ENCODE results near the gene FUT1.
A peak's percentile ranks its signal among the peaks of the same experiment; 100 is the strongest.
"Not testable (repeated sequence)": the region's sequence is repeated elsewhere in the genome, so short reads cannot be mapped to it uniquely, and the experiment has no call there.

Gene FUT1

GRCh38 chr19:48718106-48718505, 34.3 kb downstream of the FUT1 start:
- DNase-seq (ENCODE audit: low spot score): not testable (repeated sequence)

- DNase-seq (ENCODE audit: low spot score): no peak
Measured at GRCh38 chr19:48716562-48717291, 35.7 kb downstream of the FUT1 start.

DNA sequence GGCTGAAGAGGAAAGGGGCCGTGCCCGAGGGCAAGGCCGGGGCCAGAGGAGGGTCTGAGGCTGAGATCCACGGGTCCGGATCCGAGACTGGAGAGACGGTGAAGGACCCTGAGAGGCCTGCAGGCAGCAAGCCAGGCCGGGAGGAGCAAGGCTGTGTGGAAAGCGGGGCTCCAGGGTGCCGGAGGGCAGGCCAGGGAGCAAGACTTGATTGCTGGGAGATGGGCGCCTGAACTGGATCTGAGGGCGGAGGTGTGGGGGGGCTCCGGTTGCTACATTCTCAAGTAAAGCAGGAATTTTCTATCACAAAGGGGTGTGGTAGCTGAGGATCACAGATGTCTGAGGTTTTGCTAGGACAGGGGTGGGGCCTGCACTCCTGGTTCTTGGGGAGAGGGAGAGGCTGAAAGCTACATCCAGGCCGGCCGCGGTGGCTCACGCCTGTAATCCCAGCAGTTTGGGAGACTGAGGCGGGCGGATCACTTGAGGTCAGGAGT, 36.7 kb downstream of the FUT1 start:
- no peak for DNase-seq (ENCODE audit: low spot score)

GRCh38 chr19:48714759-48715675, 37.4 kb downstream of the FUT1 start:
- DNase-seq (ENCODE audit: low spot score): no peak

DNA sequence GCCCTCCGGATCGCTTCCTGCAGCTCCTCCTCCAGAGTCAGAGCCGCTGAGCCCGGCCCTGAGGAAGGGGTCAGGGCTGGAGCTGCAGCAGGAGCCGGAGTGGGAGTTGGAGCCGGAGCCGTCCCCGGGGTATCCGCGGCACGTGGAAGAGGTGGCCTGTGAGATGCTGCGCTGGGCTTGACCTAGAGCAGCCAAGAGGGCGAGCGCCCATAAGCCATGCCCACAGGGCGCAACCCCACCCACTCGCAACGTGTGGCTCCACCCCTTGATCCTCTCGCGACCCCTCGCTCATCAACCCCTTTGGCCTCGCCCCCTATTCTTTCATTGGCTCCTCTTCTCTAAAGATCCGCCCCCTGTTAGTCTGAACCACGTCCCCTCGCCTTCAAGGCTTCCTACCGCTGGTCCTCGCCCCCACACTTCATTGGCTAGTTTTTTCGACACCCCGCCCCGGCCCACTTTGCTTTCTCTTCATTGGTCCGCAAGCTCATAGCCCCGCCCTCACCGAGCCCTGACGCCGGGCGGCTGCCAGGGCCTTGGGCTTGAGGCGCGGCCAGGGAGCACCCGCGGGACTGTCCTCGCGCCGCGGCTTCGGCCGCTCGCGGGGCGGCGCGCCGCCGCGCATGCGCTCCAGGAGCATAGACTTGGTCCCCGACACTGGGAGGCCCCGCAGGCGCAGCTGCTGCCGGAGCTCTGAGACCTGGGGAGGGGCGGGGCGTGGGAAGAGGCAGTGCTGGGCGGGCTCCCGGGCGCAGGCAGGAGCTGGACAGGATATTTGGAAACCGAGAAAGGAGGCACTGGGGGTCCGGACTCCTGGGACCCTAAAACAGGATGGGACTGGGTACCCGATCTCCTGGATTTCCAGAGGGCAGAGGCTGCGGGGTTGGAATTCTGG, 38.3 kb downstream of the FUT1 start:
- peak; percentile 98 for DNase-seq (ENCODE audit: low spot score)

DNA sequence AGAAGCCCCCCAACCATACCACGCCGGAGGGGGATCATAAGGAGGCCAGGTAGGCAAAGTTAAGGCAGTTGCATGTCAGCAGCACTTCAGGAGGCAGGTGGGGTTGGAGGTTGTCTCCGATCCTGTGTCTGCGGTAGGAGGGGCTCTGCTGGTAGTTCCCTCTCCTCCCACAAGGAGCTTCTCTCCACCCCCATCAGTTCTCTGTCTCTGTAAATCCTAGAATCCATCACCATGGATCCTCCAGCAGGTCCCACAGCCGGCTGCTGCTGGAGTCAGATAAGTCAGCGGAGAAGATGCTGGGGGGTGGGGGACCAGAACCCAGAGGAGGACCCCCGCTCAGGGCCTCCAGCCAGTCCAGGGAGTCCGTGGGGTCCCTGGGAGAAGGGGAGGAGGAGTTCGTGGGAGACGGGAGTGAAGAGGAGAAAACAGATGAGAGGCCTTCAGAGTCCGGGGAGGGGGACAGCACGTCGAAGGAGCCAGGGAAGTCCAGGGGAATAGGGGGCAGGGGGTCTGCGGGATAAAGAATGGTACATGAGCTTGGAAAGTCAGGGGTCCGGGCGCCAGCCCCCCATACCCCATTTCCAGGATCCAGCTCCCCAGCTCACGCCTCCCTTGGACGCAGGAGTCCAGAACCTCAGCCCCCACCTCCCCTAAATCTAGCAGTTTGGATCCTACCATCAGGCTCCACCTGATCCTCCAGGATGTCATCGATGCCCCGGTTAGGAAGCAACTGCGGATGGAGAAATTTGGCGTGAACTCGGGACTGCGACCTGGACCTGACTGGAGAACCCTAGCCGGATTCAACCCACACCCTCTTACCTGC, 39.2 kb downstream of the FUT1 start:
- no peak for DNase-seq (ENCODE audit: low spot score)

- no peak for DNase-seq (ENCODE audit: low spot score)
Measured at GRCh38 chr19:48711106-48711662, 41.3 kb downstream of the FUT1 start.

GRCh38 chr19:48708471-48708870, 44.0 kb downstream of the FUT1 start:
- no peak for DNase-seq (ENCODE audit: low spot score)

DNA sequence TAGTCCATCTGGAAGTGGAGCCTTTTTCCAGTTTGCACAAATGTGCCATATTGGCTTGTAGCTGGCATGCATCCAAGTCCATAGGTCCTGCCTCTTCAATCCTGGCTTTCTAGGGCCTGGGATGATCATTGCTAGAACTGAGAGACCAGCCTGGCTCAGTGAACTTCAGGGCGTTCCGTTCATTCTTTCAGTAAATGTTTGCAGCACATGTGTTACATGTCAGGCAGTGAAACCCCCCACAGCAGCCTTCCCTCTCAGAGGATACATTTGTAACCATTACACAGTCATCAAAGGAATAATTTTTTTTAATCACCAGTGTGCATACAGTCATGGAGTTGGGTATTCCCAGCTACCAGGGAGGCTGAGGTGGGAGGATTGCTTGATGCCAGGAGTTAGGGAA, 47.0 kb downstream of the FUT1 start:
- no peak for DNase-seq (ENCODE audit: low spot score)

GRCh38 chr19:48703316-48703715, 49.1 kb downstream of the FUT1 start:
- DNase-seq (ENCODE audit: low spot score): no peak

- DNase-seq (ENCODE audit: low spot score): no peak
Measured at GRCh38 chr19:48702701-48703100, 49.7 kb downstream of the FUT1 start.

GRCh38 chr19:48698046-48698445, 54.4 kb downstream of the FUT1 start:
- DNase-seq (ENCODE audit: low spot score): no peak

Data from CD4-positive, alpha-beta T cell treated with Interleukin-15 for 4 hours (primary cell).